HCT116 (cell line): ENCODE measurements around the gene DCTN5. TPM values are rescaled to one million over a fixed set of nuclear protein-coding genes. Genes with fewer than 3 reads are reported as not detected.

Experiments used
- ATAC-seq: fragments of 200-7000 bp; cut with Tn5 transposase; 2 replicates; pipeline ENCODE4 v1.9.1; 2020; ENCODE audit warnings: mild to moderate bottlenecking, moderate library complexity
- BruUV-seq: library from RNA; stranded (reverse); fragments of 400-500 nt; replicated peaks from 2 replicates; lab custom pipeline; 2021; lab: Mats Ljungman, UMichigan
- CTCF ChIA-PET: fragments of 300-600 bp; sonication (Branson Sonifier 250); formaldehyde crosslinking; loops from one replicate; lab custom pipeline; 2021; ENCODE audit warnings: antibody characterized with exemption; lab: Charles Lee
- POLR2A ChIA-PET: fragments of 300-600, 350-600 bp; sonication (Branson Sonifier 250); formaldehyde crosslinking; loops from one replicate; lab custom pipeline; 2021; ENCODE audit warnings: antibody characterized with exemption; lab: Charles Lee
- RAD21 ChIA-PET, 2 experiments: fragments of 300-600 bp; sonication (Branson Sonifier 250); formaldehyde crosslinking; loops; one replicate each; lab custom pipeline; 2023; ENCODE audit warnings: low total read pairs in 2 of 2; ENCODE audit not compliant: uncharacterized antibody in 2 of 2, unreplicated experiment in 2 of 2, low non-redundant PET in 1 of 2; lab: Charles Lee
- DNase-seq: peaks from one replicate; pipeline ENCODE4 v3.0.0-alpha.2; 2010; ENCODE audit warnings: low read depth, low spot score
- H2AFZ ChIP-seq: fragments of 200-600 bp; shearing (Covaris generic), sonication (generic); 2 replicates; pipeline ENCODE4 v1.6.1; 2017; ENCODE audit warnings: low read depth, mixed run types, mixed read lengths, antibody characterized with exemption, low read length; ENCODE audit not compliant: poor library complexity, severe bottlenecking
- H3K27ac ChIP-seq: 2 replicates; pipeline ENCODE4 v1.5.1; 2012; ENCODE audit warnings: low read depth, low read length
- H3K27me3 ChIP-seq: fragments of 200-600 bp; sonication (generic); 2 replicates; pipeline ENCODE4 v1.6.1; 2016; ENCODE audit warnings: mixed run types, low read length, mixed read lengths; ENCODE audit not compliant: insufficient read depth
- H3K36me3 ChIP-seq, 2 experiments: fragments of 200-500 bp in 1 of 2; fragments of 200-600 bp in 1 of 2; sonication (Bioruptor generic) in 1 of 2; sonication (generic) in 1 of 2; 2 replicates each; pipeline versions ENCODE4 v1.5.1 to v1.6.1; 2014 to 2016; ENCODE audit warnings: low read length in 2 of 2, inconsistent platforms in 1 of 2, mixed read lengths in 1 of 2, mixed run types in 1 of 2; ENCODE audit not compliant: insufficient read depth in 2 of 2, control insufficient read depth in 1 of 2
- H3K4me1 ChIP-seq, 2 experiments: fragments of 200-600 bp in 1 of 2; sonication (generic) in 1 of 2; 2 replicates each; pipeline versions ENCODE4 v1.5.1 to v1.6.1; 2012 to 2017; ENCODE audit warnings: low read length in 2 of 2, inconsistent platforms in 1 of 2, mild to moderate bottlenecking in 1 of 2, mixed read lengths in 1 of 2, mixed run types in 1 of 2, moderate library complexity in 1 of 2; ENCODE audit not compliant: insufficient read depth in 2 of 2, control insufficient read depth in 1 of 2
- H3K4me2 ChIP-seq: fragments of 200-600 bp; sonication (generic); 2 replicates; pipeline ENCODE4 v1.6.1; 2017; ENCODE audit warnings: mixed run types, low read length, mixed read lengths
- H3K4me3 ChIP-seq, 2 experiments: fragments of 200-600 bp in 1 of 2; sonication (generic) in 1 of 2; replicated peaks in 1 of 2; 2 replicates each; pipeline ENCODE4 v1.5.1; 2011 to 2016; ENCODE audit warnings: low read length in 2 of 2, control low read depth in 1 of 2, low read depth in 1 of 2, mild to moderate bottlenecking in 1 of 2, mixed read lengths in 1 of 2, mixed run types in 1 of 2
- H3K79me2 ChIP-seq: fragments of 200-600 bp; sonication (generic); 2 replicates; pipeline ENCODE4 v1.6.1; 2017; ENCODE audit warnings: mild to moderate bottlenecking, mixed run types, low read length, moderate library complexity, mixed read lengths; ENCODE audit not compliant: insufficient read depth
- H3K9ac ChIP-seq: fragments of 200-600 bp; sonication (generic); 2 replicates; pipeline ENCODE4 v1.6.1; 2016; ENCODE audit warnings: low read length, mixed read lengths
- H3K9me2 ChIP-seq: fragments of 200-600 bp; sonication (generic), shearing (Covaris generic); 2 replicates; pipeline ENCODE4 v1.6.1; 2017; ENCODE audit warnings: mixed run types, mild to moderate bottlenecking, moderate library complexity; ENCODE audit not compliant: insufficient read depth
- H3K9me3 ChIP-seq, 2 experiments: fragments of 200-500 bp in 1 of 2; fragments of 200-600 bp in 1 of 2; sonication (Bioruptor generic) in 1 of 2; sonication (generic) in 1 of 2; 2 replicates each; pipeline ENCODE4 v1.6.1; 2014 to 2017; ENCODE audit warnings: low read length in 2 of 2, mixed read lengths in 2 of 2, inconsistent platforms in 1 of 2, low read depth in 1 of 2, mild to moderate bottlenecking in 1 of 2, mixed run types in 1 of 2, moderate library complexity in 1 of 2; ENCODE audit not compliant: control insufficient read depth in 1 of 2, insufficient read depth in 1 of 2
- H4K20me1 ChIP-seq: fragments of 200-600 bp; sonication (generic), shearing (Covaris generic); 2 replicates; pipeline ENCODE4 v1.6.1; 2017; ENCODE audit warnings: mixed run types, mild to moderate bottlenecking, moderate library complexity; ENCODE audit not compliant: insufficient read depth
- CBX3 ChIP-seq: IDR thresholded peaks from 2 replicates; pipeline ENCODE4 v1.6.1; 2012; ENCODE audit warnings: low read depth
- CEBPB ChIP-seq: IDR thresholded peaks from 2 replicates; pipeline ENCODE4 v1.6.1; 2012; ENCODE audit warnings: low read depth
- CTCF ChIP-seq, 3 experiments: fragments of 200-600 bp in 1 of 3; sonication (generic) in 1 of 3; IDR thresholded peaks in 2 of 3; conservative IDR thresholded peaks in 1 of 3; 2 replicates each; pipeline ENCODE4 v1.5.1; 2012 to 2017; ENCODE audit warnings: low read depth in 2 of 3, low read length in 2 of 3, antibody characterized with exemption in 1 of 3, borderline replicate concordance in 1 of 3, control low read depth in 1 of 3, mild to moderate bottlenecking in 1 of 3, mixed read lengths in 1 of 3, mixed run types in 1 of 3, moderate library complexity in 1 of 3; ENCODE audit not compliant: insufficient read depth in 1 of 3
- EGR1 ChIP-seq: IDR thresholded peaks from 2 replicates; pipeline ENCODE4 v1.6.1; 2012; ENCODE audit warnings: low read depth
- ELF1 ChIP-seq: IDR thresholded peaks from 2 replicates; pipeline ENCODE4 v1.6.1; 2012; ENCODE audit warnings: low read depth, borderline replicate concordance
- EZH2 ChIP-seq: fragments of 200-600 bp; sonication (generic); IDR thresholded peaks from 2 replicates; pipeline ENCODE4 v1.6.1; 2017; ENCODE audit warnings: antibody characterized with exemption, mixed run types
- EZH2phosphoT487 ChIP-seq: fragments of 200-600 bp; IDR thresholded peaks from 2 replicates; pipeline ENCODE4 v1.6.1; 2018; ENCODE audit warnings: antibody characterized with exemption, borderline replicate concordance
- FOSL1 ChIP-seq: IDR thresholded peaks from 2 replicates; pipeline ENCODE4 v1.6.1; 2012; ENCODE audit warnings: low read depth
- JUND ChIP-seq: IDR thresholded peaks from 2 replicates; pipeline ENCODE4 v1.6.1; 2012
- MAX ChIP-seq: IDR thresholded peaks from 2 replicates; pipeline ENCODE4 v1.6.1; 2012
- POLR2A ChIP-seq: IDR thresholded peaks from 2 replicates; pipeline ENCODE4 v1.7.0; 2011; ENCODE audit warnings: borderline replicate concordance; ENCODE audit not compliant: insufficient read depth, insufficient read length; ENCODE audit errors: extremely low read depth
- RAD21 ChIP-seq: IDR thresholded peaks from 2 replicates; pipeline ENCODE4 v1.6.1; 2012; ENCODE audit warnings: low read depth, mild to moderate bottlenecking
- SIN3A ChIP-seq: IDR thresholded peaks from 2 replicates; pipeline ENCODE4 v1.6.1; 2012; ENCODE audit warnings: low read depth
- SP1 ChIP-seq: IDR thresholded peaks from 2 replicates; pipeline ENCODE4 v1.6.1; 2012; ENCODE audit warnings: low read depth
- YY1 ChIP-seq: IDR thresholded peaks from 2 replicates; pipeline ENCODE4 v1.6.1; 2011; ENCODE audit warnings: low read length, low read depth, moderate library complexity, mild to moderate bottlenecking; ENCODE audit not compliant: insufficient replicate concordance; ENCODE audit errors: extremely low read depth
- ZFX ChIP-seq: fragments of 450-650 bp; IDR thresholded peaks from 2 replicates; pipeline ENCODE4 v1.6.1; 2017
- ZNF274 ChIP-seq: fragments of 200-500 bp; sonication (Bioruptor generic); IDR thresholded peaks from 2 replicates; pipeline ENCODE4 v1.6.1; 2014; ENCODE audit warnings: mild to moderate bottlenecking, low read depth, low read length, inconsistent platforms
- intact Hi-C: fragments of 100-400 bp; cut with micrococcal nuclease; formaldehyde crosslinking; loops from 2 replicates; pipeline ENCODE4 v1.10.0; 2022
- total RNA-seq: library from RNA; stranded (reverse); gene quantifications from one replicate; pipeline ENCODE4 v1.2.1, GENCODE V29; 2021; ENCODE audit not compliant: unreplicated experiment
- TF ChIP-seq, protein P1 (sequence below): IDR thresholded peaks from 2 replicates; pipeline ENCODE4 v1.6.1; 2012
- TF ChIP-seq, protein P2 (sequence below): IDR thresholded peaks from 2 replicates; pipeline ENCODE4 v1.6.1; 2012; ENCODE audit warnings: low read depth
- TF ChIP-seq, protein P3 (sequence below): IDR thresholded peaks from 2 replicates; pipeline ENCODE4 v1.6.1; 2011; ENCODE audit warnings: mild to moderate bottlenecking, low read length, moderate library complexity; ENCODE audit not compliant: insufficient replicate concordance; ENCODE audit errors: extremely low read depth

Gene DCTN5
- total RNA-seq, 1 experiment from 2014 or later: 42.9 TPM

- no peaks in the 10 kb centered on the region for H3K4me1 ChIP-seq
- H4K20me1 ChIP-seq: no peaks in the 10 kb centered on the region
- POLR2A ChIA-PET: no interaction called here
- H3K27ac ChIP-seq: no peak overlapping the region
- peaks cover 21 to 30% of the 10 kb centered on the region in 2 experiments for H3K36me3 ChIP-seq
- CTCF ChIA-PET: no interaction called here
- no peak overlapping the region for H2AFZ ChIP-seq
- no peak for ATAC-seq
- peaks cover 4% of the 10 kb centered on the region; the same call in 1 of the 2 replicates for H3K79me2 ChIP-seq
- no peaks in the 10 kb centered on the region for H3K9me3 ChIP-seq
- BruUV-seq: no TSS peak
- H3K9ac ChIP-seq: no peak overlapping the region
- H3K4me2 ChIP-seq: no peak overlapping the region
- RAD21 ChIA-PET: no interaction called here
- intact Hi-C loops: no loop called here
- H3K4me3 ChIP-seq: no peak overlapping the region
- DNase-seq: no peak
- no peaks in the 10 kb centered on the region for H3K27me3 ChIP-seq
- TF ChIP-seq YY1 (no peak), CEBPB (no peak), MAX (no peak), POLR2A (no peak), JUND (no peak), SIN3A (no peak), EGR1 (no peak), CTCF (IDR thresholded peaks at IDR 0.05 in 2 of 3, conservative IDR thresholded peaks at IDR 0.05 in 1 of 3; ENCODE audit: borderline replicate concordance in 1 of 3, insufficient read depth in 1 of 3, low read depth in 2 of 3, low read length in 2 of 3) (no peak), SP1 (no peak), CBX3 (no peak), ZFX (no peak), ZNF274 (no peak), EZH2phosphoT487 (no peak), EZH2 (no peak), FOSL1 (no peak), RAD21 (no peak), ELF1 (no peak)
- TF ChIP-seq, protein P1, sequence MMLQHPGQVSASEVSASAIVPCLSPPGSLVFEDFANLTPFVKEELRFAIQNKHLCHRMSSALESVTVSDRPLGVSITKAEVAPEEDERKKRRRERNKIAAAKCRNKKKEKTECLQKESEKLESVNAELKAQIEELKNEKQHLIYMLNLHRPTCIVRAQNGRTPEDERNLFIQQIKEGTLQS: no peak
- TF ChIP-seq, protein P2, sequence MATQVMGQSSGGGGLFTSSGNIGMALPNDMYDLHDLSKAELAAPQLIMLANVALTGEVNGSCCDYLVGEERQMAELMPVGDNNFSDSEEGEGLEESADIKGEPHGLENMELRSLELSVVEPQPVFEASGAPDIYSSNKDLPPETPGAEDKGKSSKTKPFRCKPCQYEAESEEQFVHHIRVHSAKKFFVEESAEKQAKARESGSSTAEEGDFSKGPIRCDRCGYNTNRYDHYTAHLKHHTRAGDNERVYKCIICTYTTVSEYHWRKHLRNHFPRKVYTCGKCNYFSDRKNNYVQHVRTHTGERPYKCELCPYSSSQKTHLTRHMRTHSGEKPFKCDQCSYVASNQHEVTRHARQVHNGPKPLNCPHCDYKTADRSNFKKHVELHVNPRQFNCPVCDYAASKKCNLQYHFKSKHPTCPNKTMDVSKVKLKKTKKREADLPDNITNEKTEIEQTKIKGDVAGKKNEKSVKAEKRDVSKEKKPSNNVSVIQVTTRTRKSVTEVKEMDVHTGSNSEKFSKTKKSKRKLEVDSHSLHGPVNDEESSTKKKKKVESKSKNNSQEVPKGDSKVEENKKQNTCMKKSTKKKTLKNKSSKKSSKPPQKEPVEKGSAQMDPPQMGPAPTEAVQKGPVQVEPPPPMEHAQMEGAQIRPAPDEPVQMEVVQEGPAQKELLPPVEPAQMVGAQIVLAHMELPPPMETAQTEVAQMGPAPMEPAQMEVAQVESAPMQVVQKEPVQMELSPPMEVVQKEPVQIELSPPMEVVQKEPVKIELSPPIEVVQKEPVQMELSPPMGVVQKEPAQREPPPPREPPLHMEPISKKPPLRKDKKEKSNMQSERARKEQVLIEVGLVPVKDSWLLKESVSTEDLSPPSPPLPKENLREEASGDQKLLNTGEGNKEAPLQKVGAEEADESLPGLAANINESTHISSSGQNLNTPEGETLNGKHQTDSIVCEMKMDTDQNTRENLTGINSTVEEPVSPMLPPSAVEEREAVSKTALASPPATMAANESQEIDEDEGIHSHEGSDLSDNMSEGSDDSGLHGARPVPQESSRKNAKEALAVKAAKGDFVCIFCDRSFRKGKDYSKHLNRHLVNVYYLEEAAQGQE: no peak
- TF ChIP-seq, protein P3, sequence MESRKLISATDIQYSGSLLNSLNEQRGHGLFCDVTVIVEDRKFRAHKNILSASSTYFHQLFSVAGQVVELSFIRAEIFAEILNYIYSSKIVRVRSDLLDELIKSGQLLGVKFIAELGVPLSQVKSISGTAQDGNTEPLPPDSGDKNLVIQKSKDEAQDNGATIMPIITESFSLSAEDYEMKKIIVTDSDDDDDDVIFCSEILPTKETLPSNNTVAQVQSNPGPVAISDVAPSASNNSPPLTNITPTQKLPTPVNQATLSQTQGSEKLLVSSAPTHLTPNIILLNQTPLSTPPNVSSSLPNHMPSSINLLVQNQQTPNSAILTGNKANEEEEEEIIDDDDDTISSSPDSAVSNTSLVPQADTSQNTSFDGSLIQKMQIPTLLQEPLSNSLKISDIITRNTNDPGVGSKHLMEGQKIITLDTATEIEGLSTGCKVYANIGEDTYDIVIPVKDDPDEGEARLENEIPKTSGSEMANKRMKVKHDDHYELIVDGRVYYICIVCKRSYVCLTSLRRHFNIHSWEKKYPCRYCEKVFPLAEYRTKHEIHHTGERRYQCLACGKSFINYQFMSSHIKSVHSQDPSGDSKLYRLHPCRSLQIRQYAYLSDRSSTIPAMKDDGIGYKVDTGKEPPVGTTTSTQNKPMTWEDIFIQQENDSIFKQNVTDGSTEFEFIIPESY: no peak
- no peaks in the 10 kb centered on the region for H3K9me2 ChIP-seq
Measured at GRCh38 chr16:23624092-23624491, 17.2 kb upstream of the DCTN5 start.
